NB4 (cell line): ENCODE measurements around the gene KCNJ5.
A peak's percentile ranks its signal among the peaks of the same experiment; 100 is the strongest.

Experiments used
- DNase-seq: peaks from one replicate; pipeline ENCODE4 v3.0.0; 2010; ENCODE audit warnings: low read depth
- H3K4me3 ChIP-seq: one replicate; pipeline ENCODE4 v1.5.1; 2011; ENCODE audit warnings: mild to moderate bottlenecking, low read depth, low read length, moderate library complexity
- MAX ChIP-seq: IDR thresholded peaks from 2 replicates; pipeline ENCODE4 v1.6.1; 2011; ENCODE audit warnings: low read depth, low read length
- MYC ChIP-seq: IDR thresholded peaks from 2 replicates; pipeline ENCODE4 v1.6.1; 2011; ENCODE audit warnings: low read depth, low read length
- POLR2A ChIP-seq: IDR thresholded peaks from 2 replicates; pipeline ENCODE4 v1.6.1; 2011; ENCODE audit warnings: mild to moderate bottlenecking; ENCODE audit not compliant: insufficient read length; ENCODE audit errors: extremely low read depth
- TF ChIP-seq, protein P1 (sequence below): IDR thresholded peaks from one replicate; pipeline ENCODE4 v1.5.1; 2012; ENCODE audit warnings: low read depth, low read length

KCNJ5 gene

DNA sequence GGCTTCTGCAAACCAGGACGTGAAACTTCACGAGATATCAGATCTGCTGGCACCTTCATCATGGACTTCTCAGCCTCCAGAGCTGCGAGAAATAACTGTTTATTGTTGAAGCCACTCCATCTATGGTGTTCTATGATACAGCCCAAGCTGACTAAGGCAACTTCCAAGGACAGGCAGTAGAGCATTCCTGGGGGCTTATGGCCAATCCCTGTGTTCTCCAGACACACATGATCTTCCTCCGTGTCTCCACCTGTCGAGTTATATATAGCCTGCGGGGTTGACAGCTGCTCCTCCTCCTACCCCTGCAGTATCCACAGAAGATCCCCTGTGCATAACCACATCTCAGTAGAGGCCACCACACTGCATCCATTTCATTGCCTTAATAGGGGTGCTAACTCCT is 40.5 kb downstream of the KCNJ5 start:
- DNase-seq, result no peak
- TF ChIP-seq POLR2A (no peak), MYC (no peak), MAX (no peak)
- TF ChIP-seq, protein P1, sequence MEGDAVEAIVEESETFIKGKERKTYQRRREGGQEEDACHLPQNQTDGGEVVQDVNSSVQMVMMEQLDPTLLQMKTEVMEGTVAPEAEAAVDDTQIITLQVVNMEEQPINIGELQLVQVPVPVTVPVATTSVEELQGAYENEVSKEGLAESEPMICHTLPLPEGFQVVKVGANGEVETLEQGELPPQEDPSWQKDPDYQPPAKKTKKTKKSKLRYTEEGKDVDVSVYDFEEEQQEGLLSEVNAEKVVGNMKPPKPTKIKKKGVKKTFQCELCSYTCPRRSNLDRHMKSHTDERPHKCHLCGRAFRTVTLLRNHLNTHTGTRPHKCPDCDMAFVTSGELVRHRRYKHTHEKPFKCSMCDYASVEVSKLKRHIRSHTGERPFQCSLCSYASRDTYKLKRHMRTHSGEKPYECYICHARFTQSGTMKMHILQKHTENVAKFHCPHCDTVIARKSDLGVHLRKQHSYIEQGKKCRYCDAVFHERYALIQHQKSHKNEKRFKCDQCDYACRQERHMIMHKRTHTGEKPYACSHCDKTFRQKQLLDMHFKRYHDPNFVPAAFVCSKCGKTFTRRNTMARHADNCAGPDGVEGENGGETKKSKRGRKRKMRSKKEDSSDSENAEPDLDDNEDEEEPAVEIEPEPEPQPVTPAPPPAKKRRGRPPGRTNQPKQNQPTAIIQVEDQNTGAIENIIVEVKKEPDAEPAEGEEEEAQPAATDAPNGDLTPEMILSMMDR, result no peak
- no peak overlapping the region for H3K4me3 ChIP-seq

- peak; percentile 60 for DNase-seq
- no peak overlapping the region for H3K4me3 ChIP-seq
- peak; percentile 42; the same call in 1 of the 2 replicates for TF ChIP-seq MAX
- TF ChIP-seq POLR2A, result no peak
Measured at GRCh38 chr11:128933481-128934178, 42.5 kb downstream of the KCNJ5 start.

GRCh38 chr11:128934351-128934750 is 43.2 kb downstream of the KCNJ5 start:
- TF ChIP-seq MAX (no peak), MYC (no peak), POLR2A (no peak)
- TF ChIP-seq, protein P1, result no peak
- no peak overlapping the region for H3K4me3 ChIP-seq
- no peak for DNase-seq

- DNase-seq, result no peak
- H3K4me3 ChIP-seq, result no peak overlapping the region
- TF ChIP-seq MYC (no peak), POLR2A (no peak), MAX (no peak)
- TF ChIP-seq, protein P1, result no peak
Measured at GRCh38 chr11:128934926-128935325, 43.8 kb downstream of the KCNJ5 start.

- no peak overlapping the region for H3K4me3 ChIP-seq
- no peak for DNase-seq
- TF ChIP-seq MAX (no peak), POLR2A (no peak), MYC (no peak)
- TF ChIP-seq, protein P1, result no peak
Measured at GRCh38 chr11:128936606-128937251, 45.6 kb downstream of the KCNJ5 start.

- H3K4me3 ChIP-seq, result no peak overlapping the region
- TF ChIP-seq, protein P1, result no peak
- TF ChIP-seq MYC, result no peak
- no peak for TF ChIP-seq POLR2A
- TF ChIP-seq MAX, result no peak
- no peak for DNase-seq
Measured at GRCh38 chr11:128937480-128937879, 46.3 kb downstream of the KCNJ5 start.
